Measurements from ENCODE around the gene HS6ST2.

HS6ST2 gene

DNA sequence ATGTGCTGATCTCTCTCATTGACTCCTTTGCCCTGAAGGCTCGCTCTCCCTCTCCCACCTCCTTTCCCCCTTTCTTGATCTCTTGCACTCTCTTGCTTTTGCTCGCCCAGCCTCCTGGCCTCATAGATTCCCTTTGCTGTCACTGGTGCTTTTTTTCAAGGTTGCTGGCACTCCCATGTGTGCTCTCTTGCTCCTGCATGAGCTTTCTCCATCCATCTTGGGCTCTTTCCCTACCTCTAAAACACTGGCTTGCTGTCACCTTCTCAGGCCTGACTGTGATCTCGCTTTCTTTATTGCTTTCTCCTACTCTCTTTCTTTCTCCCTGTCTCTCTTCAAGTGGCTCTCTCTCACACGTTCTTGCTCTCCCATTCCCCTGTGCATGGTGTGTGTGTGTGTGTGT, 202.0 kb downstream of the HS6ST2 start:
- no peak overlapping the region for H3K4me3 ChIP-seq
- no peak overlapping the region for H3K9ac ChIP-seq (ENCODE audit: insufficient read length)
- DNase-seq (ENCODE audit: low read depth, low spot score) = no peak
- H3K27ac ChIP-seq = no peak overlapping the region
- TF ChIP-seq POLR2AphosphoS5 (IDR thresholded peaks at IDR 0.05; ENCODE audit: borderline replicate concordance, low read depth, low read length) (no peak), FOXP2 (optimal IDR thresholded peaks at IDR 0.05; ENCODE audit: control extremely low read depth, extremely low read length, insufficient read depth) (no peak), EZH2 (IDR thresholded peaks at IDR 0.05) (no peak)
- no peaks in the 10 kb centered on the region for H3K9me3 ChIP-seq (ENCODE audit: low read depth, low read length)
- H3K36me3 ChIP-seq (ENCODE audit: insufficient read depth, low read length) = no peaks in the 10 kb centered on the region

DNA sequence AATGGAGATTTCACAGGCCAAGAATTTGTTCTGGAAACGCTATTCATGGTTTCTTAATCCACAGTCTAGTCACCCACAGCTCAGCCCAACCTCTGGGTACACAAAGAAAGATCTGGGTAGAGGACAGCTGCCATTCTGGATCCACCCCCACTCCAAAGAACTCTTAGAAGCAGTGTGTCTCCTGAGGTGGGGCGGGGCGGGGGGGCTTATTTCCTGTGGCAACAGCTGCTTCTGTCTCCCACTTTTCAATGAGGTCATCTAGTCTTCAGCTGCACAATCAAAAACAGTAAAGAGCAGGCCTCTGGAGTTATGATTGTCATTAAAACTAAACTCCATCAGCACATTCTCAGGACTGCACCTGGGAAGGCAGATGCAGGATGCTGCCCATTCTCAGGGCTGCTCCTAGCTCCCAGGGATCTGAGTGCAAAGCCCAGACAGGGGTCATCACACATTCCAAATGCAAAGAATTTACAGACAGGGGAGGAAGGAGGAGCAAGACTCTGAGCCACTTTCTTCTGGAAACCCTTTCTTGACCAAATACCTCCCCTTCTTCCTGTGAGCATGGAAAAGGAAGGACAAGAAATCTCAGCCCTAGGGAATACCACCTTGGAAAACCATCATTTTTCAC, 207.3 kb downstream of the HS6ST2 start:
- H3K9ac ChIP-seq (ENCODE audit: insufficient read length) = no peak overlapping the region
- H3K36me3 ChIP-seq (ENCODE audit: insufficient read depth, low read length) = no peaks in the 10 kb centered on the region
- no peak overlapping the region for H3K27ac ChIP-seq
- H3K4me3 ChIP-seq = no peak overlapping the region
- no peak for DNase-seq (ENCODE audit: low read depth, low spot score)
- TF ChIP-seq FOXP2 (optimal IDR thresholded peaks at IDR 0.05; ENCODE audit: control extremely low read depth, extremely low read length, insufficient read depth) (no peak), POLR2AphosphoS5 (IDR thresholded peaks at IDR 0.05; ENCODE audit: borderline replicate concordance, low read depth, low read length) (no peak), EZH2 (IDR thresholded peaks at IDR 0.05) (no peak)
- H3K9me3 ChIP-seq (ENCODE audit: low read depth, low read length) = no peaks in the 10 kb centered on the region

GRCh38 chrX:132750331-132751062, 207.9 kb downstream of the HS6ST2 start:
- Histone ChIP-seq H3K9me3 (ENCODE audit: low read depth, low read length) (no peaks in the 10 kb centered on the region), H3K4me3 (no peak overlapping the region), H3K27ac (no peak overlapping the region), H3K9ac (ENCODE audit: insufficient read length) (no peak overlapping the region), H3K36me3 (ENCODE audit: insufficient read depth, low read length) (no peaks in the 10 kb centered on the region)
- no peak for DNase-seq (ENCODE audit: low read depth, low spot score)
- TF ChIP-seq FOXP2 (optimal IDR thresholded peaks at IDR 0.05; ENCODE audit: control extremely low read depth, extremely low read length, insufficient read depth) = no peak
- TF ChIP-seq POLR2AphosphoS5 (IDR thresholded peaks at IDR 0.05; ENCODE audit: borderline replicate concordance, low read depth, low read length) = no peak
- no peak for TF ChIP-seq EZH2 (IDR thresholded peaks at IDR 0.05)

DNA sequence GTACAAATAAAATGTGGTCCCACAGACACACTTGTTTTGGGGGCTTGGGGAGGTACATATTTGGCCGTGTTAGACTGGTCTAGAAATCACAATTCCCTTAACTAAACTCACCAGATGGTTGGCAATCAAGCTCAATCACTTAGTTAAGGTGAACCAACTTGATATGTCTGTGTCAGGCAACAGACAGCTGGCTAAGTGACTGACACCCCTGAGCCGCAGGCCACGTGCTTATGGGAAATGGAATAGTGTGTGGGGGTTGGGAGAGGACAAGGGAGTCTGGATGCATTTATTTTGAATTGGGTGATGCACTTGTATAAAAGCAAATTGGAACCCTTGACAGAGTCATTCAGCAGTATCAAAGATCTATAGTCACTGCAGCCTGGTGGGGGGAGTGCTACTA, 209.0 kb downstream of the HS6ST2 start:
- H3K4me3 ChIP-seq = no peak overlapping the region
- no peak for DNase-seq (ENCODE audit: low read depth, low spot score)

DNA sequence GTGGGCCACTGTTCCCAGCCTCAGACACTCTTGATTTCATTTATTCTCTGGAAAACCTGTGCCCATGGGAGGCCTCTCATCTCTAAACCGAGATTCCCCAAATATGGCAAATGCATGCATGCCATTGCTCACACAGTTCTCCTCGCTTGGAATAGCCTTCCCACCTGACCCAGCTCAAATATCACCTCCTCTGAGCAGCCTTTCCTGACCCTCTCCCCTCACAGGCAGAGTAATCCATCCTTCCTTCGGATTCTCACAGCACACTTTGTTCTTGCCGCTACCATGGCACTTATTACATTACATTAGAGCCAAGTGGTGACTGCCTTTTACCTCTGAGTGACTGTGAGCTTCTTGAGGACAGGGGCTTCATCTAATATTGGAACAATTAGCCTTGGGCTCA, 209.5 kb downstream of the HS6ST2 start:
- H3K9ac ChIP-seq (ENCODE audit: insufficient read length) = no peak overlapping the region
- no peak overlapping the region for H3K27ac ChIP-seq
- no peak for DNase-seq (ENCODE audit: low read depth, low spot score)
- TF ChIP-seq FOXP2 (optimal IDR thresholded peaks at IDR 0.05; ENCODE audit: control extremely low read depth, extremely low read length, insufficient read depth) (no peak), POLR2AphosphoS5 (IDR thresholded peaks at IDR 0.05; ENCODE audit: borderline replicate concordance, low read depth, low read length) (no peak), EZH2 (IDR thresholded peaks at IDR 0.05) (no peak)
- H3K4me3 ChIP-seq = no peak overlapping the region
- H3K9me3 ChIP-seq (ENCODE audit: low read depth, low read length) = no peaks in the 10 kb centered on the region
- H3K36me3 ChIP-seq (ENCODE audit: insufficient read depth, low read length) = no peaks in the 10 kb centered on the region

More for the DNA sequence above, 209.0 kb downstream of the HS6ST2 start:
- no peak overlapping the region for H3K27ac ChIP-seq
- H3K9ac ChIP-seq (ENCODE audit: insufficient read length) = no peak overlapping the region
- no peaks in the 10 kb centered on the region for H3K36me3 ChIP-seq (ENCODE audit: insufficient read depth, low read length)
- no peaks in the 10 kb centered on the region for H3K9me3 ChIP-seq (ENCODE audit: low read depth, low read length)
- TF ChIP-seq EZH2 (IDR thresholded peaks at IDR 0.05) = no peak
- no peak for TF ChIP-seq POLR2AphosphoS5 (IDR thresholded peaks at IDR 0.05; ENCODE audit: borderline replicate concordance, low read depth, low read length)
- no peak for TF ChIP-seq FOXP2 (optimal IDR thresholded peaks at IDR 0.05; ENCODE audit: control extremely low read depth, extremely low read length, insufficient read depth)

DNA sequence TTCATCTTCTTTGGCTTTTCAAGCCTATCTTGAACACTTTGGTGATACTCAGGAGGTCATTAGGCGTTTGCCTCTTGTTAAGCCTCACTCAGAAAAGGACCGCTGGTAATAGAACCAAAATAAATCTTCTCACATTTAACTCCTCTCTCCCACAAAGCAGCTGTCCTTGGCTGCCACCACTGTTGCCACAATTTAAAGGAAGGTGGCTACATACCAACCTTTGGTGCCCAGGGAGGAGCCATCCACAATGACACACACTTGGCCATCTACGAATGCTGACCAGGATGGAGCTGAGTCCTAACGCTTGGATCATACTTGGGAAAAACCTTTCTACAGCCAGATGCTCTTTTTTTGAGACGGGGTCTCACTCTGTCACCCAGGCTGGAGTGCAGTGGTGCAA, 210.2 kb downstream of the HS6ST2 start:
- TF ChIP-seq FOXP2 (optimal IDR thresholded peaks at IDR 0.05; ENCODE audit: control extremely low read depth, extremely low read length, insufficient read depth) (no peak), POLR2AphosphoS5 (IDR thresholded peaks at IDR 0.05; ENCODE audit: borderline replicate concordance, low read depth, low read length) (no peak), EZH2 (IDR thresholded peaks at IDR 0.05) (no peak)
- no peak for DNase-seq (ENCODE audit: low read depth, low spot score)
- Histone ChIP-seq H3K27ac (no peak overlapping the region), H3K9ac (ENCODE audit: insufficient read length) (no peak overlapping the region), H3K4me3 (no peak overlapping the region), H3K9me3 (ENCODE audit: low read depth, low read length) (no peaks in the 10 kb centered on the region), H3K36me3 (ENCODE audit: insufficient read depth, low read length) (no peaks in the 10 kb centered on the region)

- Histone ChIP-seq H3K9ac (ENCODE audit: insufficient read length) (no peak overlapping the region), H3K4me3 (no peak overlapping the region), H3K27ac (no peak overlapping the region), H3K36me3 (ENCODE audit: insufficient read depth, low read length) (no peaks in the 10 kb centered on the region), H3K9me3 (ENCODE audit: low read depth, low read length) (no peaks in the 10 kb centered on the region)
- TF ChIP-seq FOXP2 (optimal IDR thresholded peaks at IDR 0.05; ENCODE audit: control extremely low read depth, extremely low read length, insufficient read depth) (no peak), POLR2AphosphoS5 (IDR thresholded peaks at IDR 0.05; ENCODE audit: borderline replicate concordance, low read depth, low read length) (no peak), EZH2 (IDR thresholded peaks at IDR 0.05) (no peak)
- no peak for DNase-seq (ENCODE audit: low read depth, low spot score)
These were observed 212.8 kb downstream of the HS6ST2 start for GRCh38 chrX:132745593-132745992.

GRCh38 chrX:132744470-132744869, 214.0 kb downstream of the HS6ST2 start:
- TF ChIP-seq FOXP2 (optimal IDR thresholded peaks at IDR 0.05; ENCODE audit: control extremely low read depth, extremely low read length, insufficient read depth) (no peak), EZH2 (IDR thresholded peaks at IDR 0.05) (no peak), POLR2AphosphoS5 (IDR thresholded peaks at IDR 0.05; ENCODE audit: borderline replicate concordance, low read depth, low read length) (no peak)

More at GRCh38 chrX:132744470-132744869, 214.0 kb downstream of the HS6ST2 start:
- Histone ChIP-seq H3K27ac (no peak overlapping the region), H3K4me3 (no peak overlapping the region), H3K9ac (ENCODE audit: insufficient read length) (no peak overlapping the region), H3K9me3 (ENCODE audit: low read depth, low read length) (no peaks in the 10 kb centered on the region), H3K36me3 (ENCODE audit: insufficient read depth, low read length) (no peaks in the 10 kb centered on the region)
- DNase-seq (ENCODE audit: low read depth, low spot score) = no peak

Data from SK-N-MC (cell line).